Stomach (tissue), 9 donors: ENCODE measurements around the gene SH3GL2. TPM values are rescaled to one million over a fixed set of nuclear protein-coding genes. Genes with fewer than 3 reads are reported as not detected.

Source experiments
- DNase-seq, 2 donors: peaks; one replicate each; pipeline versions ENCODE4 v3.0.0 to v3.0.0-alpha.2; 2013 to 2019
- H3K27ac ChIP-seq, 5 donors: fragments of 200-600 bp in 4 of 5; sonication (generic) in 4 of 5; one replicate each; pipeline ENCODE4 v1.5.1; 2013 to 2019; ENCODE audit warnings: mild to moderate bottlenecking in 1 of 5, moderate library complexity in 1 of 5
- H3K27me3 ChIP-seq, 3 donors: fragments of 200-600 bp; sonication (generic); one replicate each; pipeline ENCODE4 v1.5.1; 2017 to 2019; ENCODE audit warnings: mixed run types in 1 of 3
- H3K36me3 ChIP-seq, 4 donors: fragments of 200-600 bp; sonication (generic); 1 replicate in 3 of 4; 2 replicates in 1 of 4; pipeline ENCODE4 v1.5.1; 2016 to 2019
- H3K4me1 ChIP-seq, 4 donors: fragments of 200-600 bp; sonication (generic); one replicate each; pipeline ENCODE4 v1.5.1; 2016 to 2019
- H3K4me3 ChIP-seq, 4 donors: fragments of 200-600 bp; sonication (generic) in 3 of 4; one replicate each; pipeline ENCODE4 v1.5.1; 2016 to 2019; ENCODE audit warnings: mild to moderate bottlenecking in 1 of 4
- H3K9me3 ChIP-seq, 4 donors: fragments of 200-600 bp; sonication (generic); one replicate each; pipeline ENCODE4 v1.5.1; 2016 to 2019
- CTCF ChIP-seq, 7 experiments: fragments of 450-650 bp in 4 of 7; fragments of 200-600 bp in 3 of 7; sonication (generic) in 3 of 7; IDR thresholded peaks; one replicate each; pipeline ENCODE4 v1.5.1; 2016 to 2019; ENCODE audit warnings: antibody characterized with exemption in 7 of 7, control low read depth in 2 of 7, mild to moderate bottlenecking in 1 of 7
- EP300 ChIP-seq: sonication (generic); formaldehyde crosslinking; IDR thresholded peaks from one replicate; pipeline ENCODE4 v1.6.1; 2017; ENCODE audit warnings: antibody characterized with exemption
- POLR2A ChIP-seq, 4 donors: fragments of 450-650 bp; IDR thresholded peaks; one replicate each; pipeline ENCODE4 v1.6.1; 2016; ENCODE audit warnings: antibody characterized with exemption in 4 of 4, control low read depth in 2 of 4, mild to moderate bottlenecking in 1 of 4, moderate library complexity in 1 of 4
- POLR2AphosphoS5 ChIP-seq, 3 donors: sonication (generic); formaldehyde crosslinking; IDR thresholded peaks; one replicate each; pipeline ENCODE4 v1.6.1; 2016; ENCODE audit warnings: antibody characterized with exemption in 3 of 3
- WGBS, 5 donors: extraction: QIAGEN DNeasy Blood & Tissue Kit in 3 of 5; methylation state at CpG; one replicate each; pipeline versions ENCODE4 v1.1.5 to v1.1.7; 2013 to 2018; 5-methylcytosine and 5-hydroxymethylcytosine counted together
- intact Hi-C: fragments of 100-400 bp; cut with DNase I; formaldehyde crosslinking; loops from one replicate; pipeline ENCODE4 v1.15.1; 2023; ENCODE audit warnings: low total_unique reads
- polyA plus RNA-seq, 3 donors: library from polyadenylated mRNA; stranded (reverse); fragments of 200-250 nt; gene quantifications; one replicate each; pipeline ENCODE4 v1.2.3, GENCODE V29; 2013
- total RNA-seq, 5 donors: library from RNA; depleted of rRNA; stranded (reverse); fragments of >200 nt; gene quantifications; one replicate each; pipeline versions ENCODE4 v1.1.0 to v1.2.3, GENCODE V29; 2014 to 2016
- donor health status: healthy with polysubstance abuse.
- donor health status: Bipolar disorder and iron deficiency.
- donor health status: healthy.

Gene SH3GL2
- total and polyA plus RNA-seq, 8 donors, result 0.89 to 17.5 (median 7.7) TPM; not detected in 1

- Histone ChIP-seq H3K9me3 (no peaks in the 10 kb centered on the region), H3K27me3 (no peaks in the 10 kb centered on the region), H3K27ac (no peak overlapping the region), H3K4me1 (no peaks in the 10 kb centered on the region), H3K36me3 (no peaks in the 10 kb centered on the region), H3K4me3 (no peak overlapping the region)
- intact Hi-C loops, result no loop called here
- 84 to 97% (median 88%) methylated on average over 1 of the region's 1 CpG for WGBS, 5 donors
- no peak for TF ChIP-seq EP300
- TF ChIP-seq POLR2A (IDR thresholded peaks at IDR 0.05), result no peak
- TF ChIP-seq POLR2AphosphoS5 (IDR thresholded peaks at IDR 0.05), result no peak
- TF ChIP-seq CTCF (IDR thresholded peaks at IDR 0.05), result no peak
- no peak for DNase-seq
Measured at GRCh38 chr9:17636821-17637220, 58.0 kb downstream of the SH3GL2 start.

- DNase-seq, result no peak
- intact Hi-C loops, result no loop called here
- Histone ChIP-seq H3K27me3 (no peaks in the 10 kb centered on the region), H3K4me1 (no peaks in the 10 kb centered on the region), H3K4me3 (no peak overlapping the region), H3K36me3 (no peaks in the 10 kb centered on the region), H3K27ac (no peak overlapping the region), H3K9me3 (no peaks in the 10 kb centered on the region)
- TF ChIP-seq CTCF (IDR thresholded peaks at IDR 0.05) (no peak), EP300 (no peak), POLR2AphosphoS5 (IDR thresholded peaks at IDR 0.05) (no peak), POLR2A (IDR thresholded peaks at IDR 0.05) (no peak)
- WGBS, 5 donors, result 74 to 84% (median 81%) methylated on average over 3 of the region's 3 CpGs
Measured at GRCh38 chr9:17637229-17637628, 58.4 kb downstream of the SH3GL2 start.

GRCh38 chr9:17648516-17648915 lies 69.7 kb downstream of the SH3GL2 start:
- DNase-seq, result no peak
- Histone ChIP-seq H3K36me3 (no peaks in the 10 kb centered on the region), H3K4me1 (no peaks in the 10 kb centered on the region), H3K4me3 (no peak overlapping the region), H3K27ac (no peak overlapping the region), H3K27me3 (no peaks in the 10 kb centered on the region), H3K9me3 (peaks cover 0 to 7% (median 3%) of the 10 kb centered on the region in 4 donors)
- TF ChIP-seq CTCF (IDR thresholded peaks at IDR 0.05) (no peak), EP300 (no peak), POLR2A (IDR thresholded peaks at IDR 0.05) (no peak), POLR2AphosphoS5 (IDR thresholded peaks at IDR 0.05) (no peak)
- intact Hi-C loops, result no loop called here

- WGBS, 5 donors, result 65 to 79% (median 73%) methylated on average over 1 of the region's 1 CpG
- Histone ChIP-seq H3K27ac (no peak overlapping the region), H3K36me3 (no peaks in the 10 kb centered on the region), H3K27me3 (no peaks in the 10 kb centered on the region), H3K4me3 (no peak overlapping the region), H3K4me1 (no peaks in the 10 kb centered on the region), H3K9me3 (peaks cover 0 to 2% (median 0%) of the 10 kb centered on the region in 4 donors)
- DNase-seq, result no peak
- intact Hi-C loops, result no loop called here
- TF ChIP-seq CTCF (IDR thresholded peaks at IDR 0.05) (no peak), EP300 (no peak), POLR2A (IDR thresholded peaks at IDR 0.05) (no peak), POLR2AphosphoS5 (IDR thresholded peaks at IDR 0.05) (no peak)
Measured at GRCh38 chr9:17651725-17652124, 72.9 kb downstream of the SH3GL2 start.
